ENCODE measurements around the gene SCAMP2. TPM values are rescaled to one million over a fixed set of nuclear protein-coding genes. Genes with fewer than 3 reads are reported as not detected.
"Not testable (repeated sequence)": the region's sequence is repeated elsewhere in the genome, so short reads cannot be mapped to it uniquely, and the experiment has no call there.

SCAMP2 gene
- total RNA-seq, 3 donors from 2014 or later: 49.5 to 71.4 (median 69.4) TPM

DNA sequence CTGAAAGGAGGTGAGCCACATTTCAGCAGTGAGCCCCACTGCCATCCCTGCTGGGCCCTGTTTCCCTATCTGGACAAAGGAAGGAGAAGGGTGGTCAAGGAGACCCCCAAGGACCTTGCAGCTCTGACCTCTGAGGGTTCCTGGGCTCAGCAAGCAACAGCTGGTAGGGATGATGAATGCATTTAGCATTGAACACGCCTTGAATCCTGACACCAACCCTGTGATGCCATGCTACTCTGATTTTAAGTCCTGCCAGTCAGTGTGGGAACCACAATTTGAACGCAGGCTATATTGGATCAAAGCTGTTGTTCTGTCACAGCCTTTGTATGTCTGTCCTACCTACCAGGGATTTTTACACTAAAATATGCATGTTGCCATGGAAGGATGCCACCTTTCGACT, 23.2 kb upstream of the SCAMP2 start:
- intact Hi-C loops (cut with DNase I; ENCODE audit: low total_unique reads): no loop called here
- Histone ChIP-seq H3K9me3 (no peaks in the 10 kb centered on the region), H3K27ac (no peak overlapping the region), H3K27me3 (no peaks in the 10 kb centered on the region), H3K4me1 (no peaks in the 10 kb centered on the region), H3K36me3 (no peaks in the 10 kb centered on the region), H3K4me3 (no peak overlapping the region)
- TF ChIP-seq POLR2AphosphoS5 (IDR thresholded peaks at IDR 0.05) (no peak), POLR2A (IDR thresholded peaks at IDR 0.05) (no peak)
- TF ChIP-seq, protein P1, sequence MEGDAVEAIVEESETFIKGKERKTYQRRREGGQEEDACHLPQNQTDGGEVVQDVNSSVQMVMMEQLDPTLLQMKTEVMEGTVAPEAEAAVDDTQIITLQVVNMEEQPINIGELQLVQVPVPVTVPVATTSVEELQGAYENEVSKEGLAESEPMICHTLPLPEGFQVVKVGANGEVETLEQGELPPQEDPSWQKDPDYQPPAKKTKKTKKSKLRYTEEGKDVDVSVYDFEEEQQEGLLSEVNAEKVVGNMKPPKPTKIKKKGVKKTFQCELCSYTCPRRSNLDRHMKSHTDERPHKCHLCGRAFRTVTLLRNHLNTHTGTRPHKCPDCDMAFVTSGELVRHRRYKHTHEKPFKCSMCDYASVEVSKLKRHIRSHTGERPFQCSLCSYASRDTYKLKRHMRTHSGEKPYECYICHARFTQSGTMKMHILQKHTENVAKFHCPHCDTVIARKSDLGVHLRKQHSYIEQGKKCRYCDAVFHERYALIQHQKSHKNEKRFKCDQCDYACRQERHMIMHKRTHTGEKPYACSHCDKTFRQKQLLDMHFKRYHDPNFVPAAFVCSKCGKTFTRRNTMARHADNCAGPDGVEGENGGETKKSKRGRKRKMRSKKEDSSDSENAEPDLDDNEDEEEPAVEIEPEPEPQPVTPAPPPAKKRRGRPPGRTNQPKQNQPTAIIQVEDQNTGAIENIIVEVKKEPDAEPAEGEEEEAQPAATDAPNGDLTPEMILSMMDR (IDR thresholded peaks at IDR 0.05): no peak
- DNase-seq (ENCODE audit: low spot score in 2 of 2): no peak

- Histone ChIP-seq H3K27me3 (no peaks in the 10 kb centered on the region), H3K4me3 (no peak overlapping the region), H3K36me3 (no peaks in the 10 kb centered on the region), H3K9me3 (no peaks in the 10 kb centered on the region), H3K27ac (no peak overlapping the region), H3K4me1 (no peaks in the 10 kb centered on the region)
- no peak for DNase-seq (ENCODE audit: low spot score in 2 of 2)
- TF ChIP-seq POLR2AphosphoS5 (IDR thresholded peaks at IDR 0.05) (no peak), POLR2A (IDR thresholded peaks at IDR 0.05) (no peak)
- TF ChIP-seq, protein P1 (IDR thresholded peaks at IDR 0.05): no peak
- intact Hi-C loops (cut with DNase I; ENCODE audit: low total_unique reads): no loop called here
These were observed 22.7 kb upstream of the SCAMP2 start for GRCh38 chr15:74895830-74896229.

DNA sequence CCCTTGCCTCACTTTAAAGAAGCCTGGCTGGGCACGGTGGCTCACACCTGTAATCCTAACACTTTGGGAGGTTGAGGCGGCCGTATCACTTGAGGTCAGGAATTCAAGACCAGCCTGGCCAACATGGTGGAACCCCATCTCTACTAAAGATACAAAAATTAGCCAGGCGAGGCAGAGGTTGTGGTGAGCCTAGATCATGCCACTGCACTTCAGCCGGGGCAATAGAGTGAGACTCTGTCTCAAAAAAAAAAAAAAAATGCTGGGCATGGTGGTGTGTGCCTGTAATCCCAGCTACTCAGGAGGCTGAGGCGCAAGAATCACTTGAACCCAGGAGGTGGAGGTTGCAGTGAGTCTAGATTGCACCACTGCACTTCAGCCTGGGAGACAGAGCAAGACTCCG, 21.2 kb upstream of the SCAMP2 start:
- H3K4me1 ChIP-seq; H3K36me3 ChIP-seq; DNase-seq (ENCODE audit: low spot score in 2 of 2); H3K27ac ChIP-seq; H3K27me3 ChIP-seq; intact Hi-C loops (cut with DNase I; ENCODE audit: low total_unique reads); H3K9me3 ChIP-seq; H3K4me3 ChIP-seq: not testable (repeated sequence)

- peaks cover 0 to 7% of the 10 kb centered on the region in 2 donors for H3K4me1 ChIP-seq
- no peaks in the 10 kb centered on the region for H3K36me3 ChIP-seq
- no peak for DNase-seq (ENCODE audit: low spot score in 2 of 2)
- H3K27me3 ChIP-seq: no peaks in the 10 kb centered on the region
- intact Hi-C loops (cut with DNase I; ENCODE audit: low total_unique reads): no loop called here
- no peak for TF ChIP-seq POLR2AphosphoS5 (IDR thresholded peaks at IDR 0.05)
- TF ChIP-seq POLR2A (IDR thresholded peaks at IDR 0.05): no peak
- TF ChIP-seq, protein P1 (IDR thresholded peaks at IDR 0.05): no peak
- no peak overlapping the region for H3K27ac ChIP-seq
- no peaks in the 10 kb centered on the region for H3K9me3 ChIP-seq
- no peak overlapping the region for H3K4me3 ChIP-seq
These were observed 20.5 kb upstream of the SCAMP2 start for GRCh38 chr15:74893627-74894026.

- intact Hi-C loops (cut with DNase I; ENCODE audit: low total_unique reads): no loop called here
- no peaks in the 10 kb centered on the region for H3K27me3 ChIP-seq
- TF ChIP-seq POLR2A (IDR thresholded peaks at IDR 0.05): no peak
- TF ChIP-seq, protein P1 (IDR thresholded peaks at IDR 0.05): no peak
- TF ChIP-seq POLR2AphosphoS5 (IDR thresholded peaks at IDR 0.05): no peak
- H3K9me3 ChIP-seq: no peaks in the 10 kb centered on the region
- H3K36me3 ChIP-seq: no peaks in the 10 kb centered on the region
- H3K4me3 ChIP-seq: no peak overlapping the region
- DNase-seq (ENCODE audit: low spot score in 2 of 2): no peak
- peaks cover 0 to 7% of the 10 kb centered on the region in 2 donors for H3K4me1 ChIP-seq
- H3K27ac ChIP-seq: no peak overlapping the region
These were observed 19.8 kb upstream of the SCAMP2 start for GRCh38 chr15:74892931-74893330.

- Histone ChIP-seq H3K9me3 (no peaks in the 10 kb centered on the region), H3K27ac (no peak overlapping the region), H3K4me3 (no peak overlapping the region), H3K36me3 (no peaks in the 10 kb centered on the region), H3K4me1 (peaks cover 0 to 7% of the 10 kb centered on the region in 2 donors), H3K27me3 (no peaks in the 10 kb centered on the region)
- no peak for DNase-seq (ENCODE audit: low spot score in 2 of 2)
- TF ChIP-seq, protein P1 (IDR thresholded peaks at IDR 0.05): no peak
- TF ChIP-seq POLR2A (IDR thresholded peaks at IDR 0.05) (no peak), POLR2AphosphoS5 (IDR thresholded peaks at IDR 0.05) (no peak)
- intact Hi-C loops (cut with DNase I; ENCODE audit: low total_unique reads): no loop called here
These were observed 19.1 kb upstream of the SCAMP2 start for GRCh38 chr15:74892313-74892712.
